H1 (cell line): Measurements from ENCODE around the gene SPATS2L. TPM values are rescaled to one million over a fixed set of nuclear protein-coding genes. Genes with fewer than 3 reads are reported as not detected.

Experiments used
- CTCF ChIA-PET: fragments of 300-600 bp; sonication (Branson Sonifier 250); formaldehyde crosslinking; loops from one replicate; lab custom pipeline; 2021; ENCODE audit not compliant: partially characterized antibody; lab: Charles Lee
- POLR2A ChIA-PET: fragments of 300-600 bp; sonication (Branson Sonifier 250); formaldehyde crosslinking; loops from one replicate; lab custom pipeline; 2021; ENCODE audit warnings: inconsistent platforms; ENCODE audit not compliant: partially characterized antibody; lab: Charles Lee
- DNase-seq, 2 experiments: peaks; one replicate each; pipeline versions ENCODE4 v3.0.0 to v3.0.0-alpha.2; 2010 to 2022; ENCODE audit warnings: low spot score in 2 of 2, low read depth in 1 of 2, mixed read lengths in 1 of 2
- FAIRE-seq: peaks from 2 replicates; lab custom pipeline; 2011; peaks lifted over from hg19 to GRCh38; lab: Jason Lieb, UNC
- H2AFZ ChIP-seq: 2 replicates; pipeline ENCODE4 v1.8.1; 2012; ENCODE audit warnings: low read length, inconsistent platforms
- H2AK5ac ChIP-seq: 2 replicates; pipeline ENCODE4 v1.6.1; 2013; ENCODE audit warnings: low read depth, low read length
- H2BK120ac ChIP-seq: replicated peaks from 2 replicates; pipeline ENCODE3; 2013; ENCODE audit warnings: low read depth, low read length, inconsistent platforms
- H2BK12ac ChIP-seq: 2 replicates; pipeline ENCODE4 v1.6.1; 2013; ENCODE audit warnings: low read depth, low read length
- H2BK15ac ChIP-seq: 2 replicates; pipeline ENCODE4 v1.6.1; 2013; ENCODE audit warnings: low read length
- H2BK20ac ChIP-seq: 2 replicates; pipeline ENCODE4 v1.6.1; 2013; ENCODE audit warnings: low read length
- H2BK5ac ChIP-seq: 2 replicates; pipeline ENCODE4 v1.6.1; 2013; ENCODE audit warnings: low read depth, low read length
- H3K14ac ChIP-seq: 2 replicates; pipeline ENCODE4 v1.6.1; 2013; ENCODE audit warnings: inconsistent platforms; ENCODE audit not compliant: insufficient read length
- H3K18ac ChIP-seq: 2 replicates; pipeline ENCODE4 v1.6.1; 2013; ENCODE audit warnings: low read length; ENCODE audit errors: extremely low read depth
- H3K23ac ChIP-seq: 2 replicates; pipeline ENCODE4 v1.6.1; 2013; ENCODE audit warnings: inconsistent platforms; ENCODE audit not compliant: insufficient read length
- H3K23me2 ChIP-seq: 2 replicates; pipeline ENCODE4 v1.6.1; 2013; ENCODE audit warnings: low read depth, low read length
- H3K27ac ChIP-seq: 2 replicates; pipeline ENCODE4 v1.6.1; 2011; ENCODE audit warnings: low read depth, low read length, inconsistent platforms
- H3K27me3 ChIP-seq, 4 experiments: replicated peaks in 1 of 4; 1 replicate in 1 of 4; 2 replicates in 3 of 4; pipeline versions ENCODE4 v1.6.1 to v1.8.1; 2011 to 2013; ENCODE audit warnings: low read length in 3 of 4, mild to moderate bottlenecking in 3 of 4, inconsistent platforms in 2 of 4, mixed read lengths in 2 of 4, moderate library complexity in 1 of 4; ENCODE audit not compliant: control insufficient read depth in 3 of 4, insufficient read depth in 3 of 4; ENCODE audit errors: extremely low read depth in 1 of 4
- H3K36me3 ChIP-seq, 4 experiments: 2 replicates each; pipeline versions ENCODE4 v1.6.1 to v1.8.1; 2011 to 2013; ENCODE audit warnings: mild to moderate bottlenecking in 4 of 4, low read length in 3 of 4, moderate library complexity in 2 of 4, control low read depth in 1 of 4, inconsistent platforms in 1 of 4; ENCODE audit not compliant: insufficient read depth in 4 of 4, control insufficient read depth in 2 of 4
- H3K4ac ChIP-seq: replicated peaks from 2 replicates; pipeline ENCODE3; 2013; ENCODE audit warnings: low read length, low read depth, mixed read lengths, inconsistent platforms; ENCODE audit not compliant: insufficient read length
- H3K4me1 ChIP-seq, 4 experiments: replicated peaks in 1 of 4; 1 replicate in 1 of 4; 2 replicates in 3 of 4; pipeline versions ENCODE4 v1.6.1 to v1.8.1; 2011 to 2013; ENCODE audit warnings: low read length in 3 of 4, inconsistent platforms in 2 of 4, mixed read lengths in 1 of 4; ENCODE audit not compliant: insufficient read depth in 4 of 4, control insufficient read depth in 3 of 4
- H3K4me2 ChIP-seq, 2 experiments: 2 replicates each; pipeline versions ENCODE4 v1.6.1 to v1.8.1; 2011 to 2013; ENCODE audit warnings: low read depth in 2 of 2, low read length in 2 of 2, control low read depth in 1 of 2, inconsistent platforms in 1 of 2, mild to moderate bottlenecking in 1 of 2; ENCODE audit not compliant: insufficient read depth in 1 of 2
- H3K4me3 ChIP-seq, 4 experiments: fragments of 200-600, 300-600 bp in 1 of 4; sonication (generic), shearing (Covaris generic), sonication (Bioruptor Twin) in 1 of 4; 2 replicates each; pipeline versions ENCODE4 v1.5.1 to v1.8.1; 2011 to 2016; ENCODE audit warnings: low read length in 4 of 4, low read depth in 3 of 4, control low read depth in 2 of 4, inconsistent platforms in 2 of 4, mild to moderate bottlenecking in 2 of 4, mixed read lengths in 1 of 4, moderate library complexity in 1 of 4; ENCODE audit not compliant: insufficient read depth in 2 of 4; ENCODE audit errors: extremely low read depth in 1 of 4
- H3K56ac ChIP-seq: replicated peaks from 2 replicates; pipeline ENCODE3; 2013; ENCODE audit warnings: low read depth, mild to moderate bottlenecking, mixed read lengths, low read length, inconsistent platforms; ENCODE audit not compliant: insufficient read length
- H3K79me1 ChIP-seq: 2 replicates; pipeline ENCODE4 v1.6.1; 2013; ENCODE audit warnings: low read depth, low read length, control low read depth
- H3K79me2 ChIP-seq, 2 experiments: 2 replicates each; pipeline versions ENCODE4 v1.6.1 to v1.8.1; 2012 to 2013; ENCODE audit warnings: low read length in 2 of 2, mild to moderate bottlenecking in 2 of 2, inconsistent platforms in 1 of 2; ENCODE audit not compliant: insufficient read depth in 2 of 2, control insufficient read depth in 1 of 2
- H3K9ac ChIP-seq, 4 experiments: replicated peaks in 1 of 4; 1 replicate in 1 of 4; 2 replicates in 3 of 4; pipeline versions ENCODE4 v1.6.1 to v1.8.1; 2011 to 2013; ENCODE audit warnings: low read depth in 3 of 4, low read length in 3 of 4, control low read depth in 2 of 4, mild to moderate bottlenecking in 2 of 4, moderate library complexity in 2 of 4, inconsistent platforms in 1 of 4; ENCODE audit errors: extremely low read depth in 1 of 4
- H3K9me3 ChIP-seq, 2 experiments: 2 replicates each; pipeline versions ENCODE4 v1.6.1 to v1.8.1; 2012 to 2013; ENCODE audit warnings: mild to moderate bottlenecking in 2 of 2, moderate library complexity in 2 of 2, control low read depth in 1 of 2, inconsistent platforms in 1 of 2, low read depth in 1 of 2, low read length in 1 of 2, mixed read lengths in 1 of 2; ENCODE audit not compliant: insufficient read depth in 2 of 2
- H4K20me1 ChIP-seq, 2 experiments: replicated peaks in 1 of 2; 2 replicates each; pipeline versions ENCODE3 to v1.8.1; 2011 to 2013; ENCODE audit warnings: inconsistent platforms in 2 of 2, low read length in 2 of 2, mild to moderate bottlenecking in 1 of 2; ENCODE audit not compliant: insufficient read depth in 2 of 2, control insufficient read depth in 1 of 2
- H4K5ac ChIP-seq: 2 replicates; pipeline ENCODE4 v1.6.1; 2013; ENCODE audit warnings: low read length, low read depth, mixed read lengths, inconsistent platforms; ENCODE audit not compliant: insufficient read length
- H4K8ac ChIP-seq: 2 replicates; pipeline ENCODE4 v1.8.0; 2013; ENCODE audit warnings: mild to moderate bottlenecking, moderate library complexity, low read length, inconsistent platforms; ENCODE audit not compliant: insufficient read depth; ENCODE audit errors: extremely low read depth
- H4K91ac ChIP-seq: replicated peaks from 2 replicates; pipeline ENCODE3; 2013; ENCODE audit warnings: low read length, mixed read lengths, inconsistent platforms; ENCODE audit not compliant: insufficient read length
- POLR2A ChIP-seq, 2 experiments: IDR thresholded peaks; 1 replicate in 1 of 2; 2 replicates in 1 of 2; pipeline ENCODE4 v1.6.1; 2011; ENCODE audit warnings: low read depth in 2 of 2, low read length in 2 of 2, mild to moderate bottlenecking in 2 of 2; ENCODE audit errors: control extremely low read depth in 1 of 2
- WGBS, 2 experiments: shearing (Covaris generic) in 1 of 2; methylation state at CpG; one replicate each; pipeline versions ENCODE4 v1.1.6 to v1.1.7; 2013 to 2015; ENCODE audit warnings: low lambda C conversion rate in 2 of 2, mixed read lengths in 2 of 2, inconsistent platforms in 1 of 2, low coverage in 1 of 2, missing lambda C conversion rate in 1 of 2; ENCODE audit not compliant: insufficient replicate concordance in 2 of 2, insufficient coverage in 1 of 2, insufficient read length in 1 of 2; ENCODE audit errors: extremely low coverage in 1 of 2, missing lambda C conversion rate in 1 of 2; 5-methylcytosine and 5-hydroxymethylcytosine counted together
- polyA plus RNA-seq, 7 experiments: library from polyadenylated mRNA; depleted of rRNA in 3 of 7; stranded (reverse) in 5 of 7; unstranded in 2 of 7; fragments of >200 nt in 5 of 7; fragments of 200-250 nt in 2 of 7; gene quantifications; 1 replicate in 5 of 7; 2 replicates in 1 of 7; 4 replicates in 1 of 7; pipeline versions ENCODE4 v1.2.1 to v1.2.3, GENCODE V29; 2011 to 2013; ENCODE audit warnings: missing spikeins in 2 of 7, mixed read lengths in 2 of 7
- total RNA-seq: library from RNA; stranded (reverse); fragmentation: NEBNext Ultra II Directional; extraction: Animal tissue kit (Norgen Biotek cat#: 25700); gene quantifications from 2 replicates; pipeline ENCODE4 v1.2.1, GENCODE V29; 2021

The SPATS2L gene
- total and polyA plus RNA-seq, 2 of the 8 experiments (the other 6 are each of a cell fraction or from before 2014, with no cell fraction given): 67.3 to 189 TPM

GRCh38 chr2:200515155-200515554 is 208.7 kb downstream of the SPATS2L start:
- H2AK5ac ChIP-seq: no peak overlapping the region
- no peak overlapping the region for H2BK120ac ChIP-seq
- no peaks in the 10 kb centered on the region for H3K79me2 ChIP-seq
- no peak overlapping the region for H3K4me2 ChIP-seq
- TF ChIP-seq POLR2A (IDR thresholded peaks at IDR 0.05; ENCODE audit: control extremely low read depth in 1 of 2, low read depth in 2 of 2, low read length in 2 of 2): no peak
- no peak overlapping the region for H3K14ac ChIP-seq
- no peak overlapping the region for H4K5ac ChIP-seq
- no peak for FAIRE-seq
- ChIA-PET POLR2A (no interaction called here), CTCF (interaction anchor here (0.6 to 2.1 kb wide), 4 partner anchors 9 to 533 kb away, joined by 3 to 8 read pairs (median 4); no protein-coding TSS in a partner anchor)
- no peak overlapping the region for H3K4me3 ChIP-seq
- no peaks in the 10 kb centered on the region for H3K79me1 ChIP-seq
- H3K4ac ChIP-seq: no peak overlapping the region
- H3K18ac ChIP-seq: no peak overlapping the region
- H3K4me1 ChIP-seq: peaks cover 0 to 2% (median 0%) of the 10 kb centered on the region in 4 experiments; a peak in 1 of 7 replicates
- no peak overlapping the region for H2BK20ac ChIP-seq
- no peak overlapping the region for H3K27ac ChIP-seq
- H4K8ac ChIP-seq: no peak overlapping the region
- no peaks in the 10 kb centered on the region for H3K36me3 ChIP-seq
- H3K23me2 ChIP-seq: peaks cover 2% of the 10 kb centered on the region; the same call in 1 of the 2 replicates
- H2AFZ ChIP-seq: no peak overlapping the region
- no peaks in the 10 kb centered on the region; a peak in 1 of 7 replicates for H3K27me3 ChIP-seq
- no peak overlapping the region for H3K9ac ChIP-seq
- H2BK15ac ChIP-seq: no peak overlapping the region
- H4K20me1 ChIP-seq: no peaks in the 10 kb centered on the region
- 0 out of 4 replicates have a peak, but pooled peaks cover 0 to 3% of the 10 kb centered on the region in 2 experiments for H3K9me3 ChIP-seq
- DNase-seq: no peak
- H2BK5ac ChIP-seq: no peak overlapping the region
- no peak overlapping the region for H4K91ac ChIP-seq
- H3K23ac ChIP-seq: no peak overlapping the region
- WGBS, 2 experiments: 55% methylated on average over 1 of the region's 1 CpG; no CpG with 5 or more reads in 1 of the 2 experiments
- H3K56ac ChIP-seq: no peak overlapping the region
- H2BK12ac ChIP-seq: no peak overlapping the region
